MG63 (cell line): ENCODE results near the gene RRP12. TPM values are rescaled to one million over a fixed set of nuclear protein-coding genes. Genes with fewer than 3 reads are reported as not detected.
"Not testable (repeated sequence)": the region's sequence is repeated elsewhere in the genome, so short reads cannot be mapped to it uniquely, and the experiment has no call there.

ENCODE experiments used
- DNase-seq: peaks from one replicate; pipeline ENCODE4 v3.0.0-alpha.2; 2020
- H3K27me3 ChIP-seq: fragments of 250-450 bp; sonication (Bioruptor Pico); 2 replicates; pipeline ENCODE4 v1.5.1; 2020; ENCODE audit warnings: mild to moderate bottlenecking, moderate library complexity
- H3K36me3 ChIP-seq: fragments of 250-450 bp; sonication (Bioruptor Pico); 2 replicates; pipeline ENCODE4 v1.5.1; 2020; ENCODE audit warnings: mild to moderate bottlenecking, moderate library complexity
- H3K4me3 ChIP-seq: fragments of 250-450 bp; sonication (Bioruptor Pico); 2 replicates; pipeline ENCODE4 v1.5.1; 2020; ENCODE audit warnings: mild to moderate bottlenecking, moderate library complexity
- H3K9me3 ChIP-seq: fragments of 250-450 bp; sonication (Bioruptor Pico); 2 replicates; pipeline ENCODE4 v1.5.1; 2020; ENCODE audit warnings: mild to moderate bottlenecking, moderate library complexity
- total RNA-seq: library from RNA; depleted of rRNA; stranded (reverse); fragments of >200 nt; shearing (Covaris generic); gene quantifications from 2 replicates; pipeline ENCODE4 v1.2.3, GENCODE V29; 2014; ENCODE audit warnings: low replicate concordance

RRP12 gene
- total RNA-seq, 1 experiment from 2014 or later: 34.7 TPM

GRCh38 chr10:97423757-97424098 lies 22.6 kb upstream of the RRP12 start:
- not testable (repeated sequence) for H3K4me3 ChIP-seq, H3K27me3 ChIP-seq, DNase-seq, H3K9me3 ChIP-seq
- peaks cover 24% of the 10 kb centered on the region for H3K36me3 ChIP-seq

- no peak for DNase-seq
- Histone ChIP-seq H3K4me3 (no peak overlapping the region), H3K27me3 (no peaks in the 10 kb centered on the region), H3K36me3 (no peaks in the 10 kb centered on the region), H3K9me3 (no peaks in the 10 kb centered on the region)
Measured at GRCh38 chr10:97416565-97416964, 15.4 kb upstream of the RRP12 start.

GRCh38 chr10:97412891-97413304 lies 11.8 kb upstream of the RRP12 start:
- H3K36me3 ChIP-seq: no peaks in the 10 kb centered on the region
- no peak overlapping the region for H3K4me3 ChIP-seq
- DNase-seq: no peak
- no peaks in the 10 kb centered on the region for H3K9me3 ChIP-seq
- H3K27me3 ChIP-seq: no peaks in the 10 kb centered on the region

- no peaks in the 10 kb centered on the region for H3K9me3 ChIP-seq
- H3K27me3 ChIP-seq: no peaks in the 10 kb centered on the region
- H3K36me3 ChIP-seq: no peaks in the 10 kb centered on the region
- H3K4me3 ChIP-seq: no peak overlapping the region
- DNase-seq: no peak
Measured at GRCh38 chr10:97411406-97411805, 10.3 kb upstream of the RRP12 start.

- Histone ChIP-seq H3K4me3 (no peak overlapping the region), H3K27me3 (no peaks in the 10 kb centered on the region), H3K9me3 (no peaks in the 10 kb centered on the region), H3K36me3 (no peaks in the 10 kb centered on the region)
- no peak for DNase-seq
Measured at GRCh38 chr10:97408496-97408992, 7.4 kb upstream of the RRP12 start.

GRCh38 chr10:97407952-97408248 lies 6.8 kb upstream of the RRP12 start:
- DNase-seq: no peak
- no peaks in the 10 kb centered on the region for H3K27me3 ChIP-seq
- H3K36me3 ChIP-seq: no peaks in the 10 kb centered on the region
- no peak overlapping the region for H3K4me3 ChIP-seq
- H3K9me3 ChIP-seq: no peaks in the 10 kb centered on the region

GRCh38 chr10:97407211-97407951 lies 6.2 kb upstream of the RRP12 start:
- peak; percentile 60 for DNase-seq
- H3K36me3 ChIP-seq: no peaks in the 10 kb centered on the region
- H3K9me3 ChIP-seq: no peaks in the 10 kb centered on the region
- no peaks in the 10 kb centered on the region for H3K27me3 ChIP-seq
- H3K4me3 ChIP-seq: no peak overlapping the region

- H3K27me3 ChIP-seq, H3K9me3 ChIP-seq, H3K4me3 ChIP-seq, DNase-seq, H3K36me3 ChIP-seq: not testable (repeated sequence)
Measured at GRCh38 chr10:97406483-97406882, 5.3 kb upstream of the RRP12 start.

- no peak for DNase-seq
- H3K4me3 ChIP-seq: no peak overlapping the region
- H3K9me3 ChIP-seq: no peaks in the 10 kb centered on the region
- no peaks in the 10 kb centered on the region for H3K27me3 ChIP-seq
- no peaks in the 10 kb centered on the region for H3K36me3 ChIP-seq
Measured at GRCh38 chr10:97406064-97406463, 4.9 kb upstream of the RRP12 start.

GRCh38 chr10:97404044-97404443 lies 2.9 kb upstream of the RRP12 start:
- Histone ChIP-seq H3K36me3 (peaks cover 11% of the 10 kb centered on the region), H3K9me3 (no peaks in the 10 kb centered on the region), H3K4me3 (no peak overlapping the region), H3K27me3 (no peaks in the 10 kb centered on the region)
- DNase-seq: no peak

GRCh38 chr10:97401455-97401919 lies 347 bp upstream of the RRP12 start:
- Histone ChIP-seq H3K9me3 (no peaks in the 10 kb centered on the region), H3K36me3 (peaks cover 32% of the 10 kb centered on the region), H3K27me3 (no peaks in the 10 kb centered on the region), H3K4me3 (peak overlapping the region; percentile 83)
- no peak for DNase-seq

- Histone ChIP-seq H3K27me3 (no peaks in the 10 kb centered on the region), H3K4me3 (peak overlapping the region; percentile 83), H3K9me3 (no peaks in the 10 kb centered on the region), H3K36me3 (peaks cover 39% of the 10 kb centered on the region)
- peak; percentile 77 for DNase-seq
Measured at GRCh38 chr10:97399843-97400545, 1.1 kb downstream of the RRP12 start.

- Histone ChIP-seq H3K36me3 (peaks cover 67% of the 10 kb centered on the region), H3K27me3 (no peaks in the 10 kb centered on the region), H3K4me3 (no peak overlapping the region), H3K9me3 (no peaks in the 10 kb centered on the region)
- no peak for DNase-seq
Measured at GRCh38 chr10:97396056-97396455, 5.1 kb downstream of the RRP12 start.

GRCh38 chr10:97393034-97393573 lies 8.0 kb downstream of the RRP12 start:
- peaks cover 70% of the 10 kb centered on the region for H3K36me3 ChIP-seq
- DNase-seq: no peak
- no peaks in the 10 kb centered on the region for H3K9me3 ChIP-seq
- no peaks in the 10 kb centered on the region for H3K27me3 ChIP-seq
- H3K4me3 ChIP-seq: no peak overlapping the region

GRCh38 chr10:97390091-97390490 lies 11.0 kb downstream of the RRP12 start:
- DNase-seq: no peak
- Histone ChIP-seq H3K9me3 (no peaks in the 10 kb centered on the region), H3K4me3 (no peak overlapping the region), H3K36me3 (peaks cover 62% of the 10 kb centered on the region), H3K27me3 (no peaks in the 10 kb centered on the region)

GRCh38 chr10:97388152-97388551 lies 13.0 kb downstream of the RRP12 start:
- DNase-seq: no peak
- Histone ChIP-seq H3K4me3 (no peak overlapping the region), H3K36me3 (peaks cover 50% of the 10 kb centered on the region), H3K27me3 (no peaks in the 10 kb centered on the region), H3K9me3 (no peaks in the 10 kb centered on the region)

GRCh38 chr10:97385565-97385964 lies 15.6 kb downstream of the RRP12 start:
- H3K36me3 ChIP-seq: peaks cover 41% of the 10 kb centered on the region
- H3K9me3 ChIP-seq: no peaks in the 10 kb centered on the region
- H3K4me3 ChIP-seq: no peak overlapping the region
- no peak for DNase-seq
- no peaks in the 10 kb centered on the region for H3K27me3 ChIP-seq

- H3K4me3 ChIP-seq: no peak overlapping the region
Measured at GRCh38 chr10:97384641-97385040, 16.5 kb downstream of the RRP12 start.

More at GRCh38 chr10:97384641-97385040, 16.5 kb downstream of the RRP12 start:
- Histone ChIP-seq H3K9me3 (no peaks in the 10 kb centered on the region), H3K36me3 (peaks cover 34% of the 10 kb centered on the region), H3K27me3 (no peaks in the 10 kb centered on the region)
- no peak for DNase-seq
